Activated CD4-positive, alpha-beta T cell treated with anti-CD3 and anti-CD28 coated beads, Interleukin-2, Interleukin-6, amounts not matched to agents 100 ng/mL and 50 ng/mL, durations not matched to agents 16 hours and 8 hours (primary cell): ENCODE results near the gene KCND1.
"Not testable (repeated sequence)": the region's sequence is repeated elsewhere in the genome, so short reads cannot be mapped to it uniquely, and the experiment has no call there.

Experiments
- DNase-seq: peaks from one replicate; pipeline ENCODE4 v3.0.0-alpha.2; 2020

KCND1 gene

GRCh38 chrX:48971249-48972219, at the start of gene KCND1:
TSS of gene KCND1 (minus strand) at chrX:48971844. CDS start at chrX:48970271, 1,573 bp downstream.
- no peak for DNase-seq

GRCh38 chrX:49019599-49020249, 48.1 kb upstream of the KCND1 start:
- DNase-seq: no peak

GRCh38 chrX:49019050-49019449, 47.4 kb upstream of the KCND1 start:
- no peak for DNase-seq

GRCh38 chrX:49003696-49004095, 32.1 kb upstream of the KCND1 start:
- no peak for DNase-seq

GRCh38 chrX:49002091-49002935, 30.7 kb upstream of the KCND1 start, which contains the start of gene GRIPAP1:
TSS of gene GRIPAP1 (minus strand) at chrX:49002264. CDS start at chrX:49002229, 35 bp downstream.
- peak; percentile 84 for DNase-seq

- peak; percentile 48 for DNase-seq
Measured at GRCh38 chrX:49001521-49002090, 30.0 kb upstream of the KCND1 start.

GRCh38 chrX:49000636-49001035, 29.0 kb upstream of the KCND1 start:
- no peak for DNase-seq

GRCh38 chrX:48999030-48999429, 27.4 kb upstream of the KCND1 start:
- DNase-seq: peak; percentile 15

GRCh38 chrX:48998391-48998790, 26.7 kb upstream of the KCND1 start:
- no peak for DNase-seq

GRCh38 chrX:48997865-48998264, 26.2 kb upstream of the KCND1 start:
- DNase-seq: no peak

GRCh38 chrX:48997455-48997854, 25.8 kb upstream of the KCND1 start:
- no peak for DNase-seq

GRCh38 chrX:48996969-48997368, 25.3 kb upstream of the KCND1 start:
- peak; percentile 20 for DNase-seq

- no peak for DNase-seq
Measured at GRCh38 chrX:48992341-48992740, 20.7 kb upstream of the KCND1 start.

- no peak for DNase-seq
Measured at GRCh38 chrX:48989483-48989882, 17.8 kb upstream of the KCND1 start.

GRCh38 chrX:48983896-48984295, 12.3 kb upstream of the KCND1 start:
- DNase-seq: no peak

GRCh38 chrX:48983081-48983480, 11.4 kb upstream of the KCND1 start:
- DNase-seq: no peak

GRCh38 chrX:48981178-48981577, 9.5 kb upstream of the KCND1 start:
- DNase-seq: no peak

- DNase-seq: not testable (repeated sequence)
Measured at GRCh38 chrX:48980341-48980740, 8.7 kb upstream of the KCND1 start.

- no peak for DNase-seq
Measured at GRCh38 chrX:48978226-48978625, 6.6 kb upstream of the KCND1 start.

GRCh38 chrX:48976086-48976485, 4.4 kb upstream of the KCND1 start:
- DNase-seq: no peak

GRCh38 chrX:48975541-48975940, 3.9 kb upstream of the KCND1 start:
- DNase-seq: no peak

- DNase-seq: no peak
Measured at GRCh38 chrX:48975041-48975440, 3.4 kb upstream of the KCND1 start.

GRCh38 chrX:48974574-48974973, 2.9 kb upstream of the KCND1 start:
- no peak for DNase-seq
